Activated naive CD8-positive, alpha-beta T cell treated with anti-CD3 and anti-CD28 coated beads, Interleukin-2, amount 10 ng/mL, durations not matched to agents 7 days and 5 days (primary cell): ENCODE data around the gene RNF4. TPM values are rescaled to one million over a fixed set of nuclear protein-coding genes. Genes with fewer than 3 reads are reported as not detected.
A peak's percentile ranks its signal among the peaks of the same experiment; 100 is the strongest.
"Not testable (repeated sequence)": the region's sequence is repeated elsewhere in the genome, so short reads cannot be mapped to it uniquely, and the experiment has no call there.

Experiments
- ATAC-seq: fragments of 150-1000 bp; cut with Tn5 transposase; one replicate; pipeline ENCODE4 v1.10.0; 2021; ENCODE audit warnings: low read depth, moderate library complexity
- POLR2A ChIA-PET: fragments of 350-600 bp; sonication (Branson Sonifier 250); formaldehyde crosslinking; loops from one replicate; lab custom pipeline; 2021; ENCODE audit warnings: antibody characterized with exemption; lab: Charles Lee
- DNase-seq: peaks from one replicate; pipeline ENCODE4 v3.0.0; 2021
- H3K27ac Mint-ChIP-seq: one replicate; pipeline ENCODE4 v1.8.0; 2022; ENCODE audit warnings: mild to moderate bottlenecking, mixed read lengths
- H3K27me3 Mint-ChIP-seq: one replicate; pipeline ENCODE4 v1.8.0; 2022; ENCODE audit warnings: mild to moderate bottlenecking, moderate library complexity, mixed read lengths
- H3K36me3 Mint-ChIP-seq: one replicate; pipeline ENCODE4 v1.8.0; 2021; ENCODE audit warnings: mild to moderate bottlenecking, mixed read lengths
- H3K4me1 Mint-ChIP-seq: one replicate; pipeline ENCODE4 v1.8.0; 2021; ENCODE audit warnings: mixed read lengths
- H3K4me3 Mint-ChIP-seq: one replicate; pipeline ENCODE4 v1.8.0; 2022; ENCODE audit warnings: mild to moderate bottlenecking, moderate library complexity, mixed read lengths
- H3K9me3 Mint-ChIP-seq: one replicate; pipeline ENCODE4 v1.8.0; 2021; ENCODE audit warnings: mixed read lengths
- total RNA-seq, 2 experiments: library from RNA; stranded (reverse); gene quantifications; one replicate each; pipeline ENCODE4 v1.2.3, GENCODE V29; 2021

Gene RNF4
- total RNA-seq, 2 experiments from 2014 or later, result 103 to 109 TPM

DNA sequence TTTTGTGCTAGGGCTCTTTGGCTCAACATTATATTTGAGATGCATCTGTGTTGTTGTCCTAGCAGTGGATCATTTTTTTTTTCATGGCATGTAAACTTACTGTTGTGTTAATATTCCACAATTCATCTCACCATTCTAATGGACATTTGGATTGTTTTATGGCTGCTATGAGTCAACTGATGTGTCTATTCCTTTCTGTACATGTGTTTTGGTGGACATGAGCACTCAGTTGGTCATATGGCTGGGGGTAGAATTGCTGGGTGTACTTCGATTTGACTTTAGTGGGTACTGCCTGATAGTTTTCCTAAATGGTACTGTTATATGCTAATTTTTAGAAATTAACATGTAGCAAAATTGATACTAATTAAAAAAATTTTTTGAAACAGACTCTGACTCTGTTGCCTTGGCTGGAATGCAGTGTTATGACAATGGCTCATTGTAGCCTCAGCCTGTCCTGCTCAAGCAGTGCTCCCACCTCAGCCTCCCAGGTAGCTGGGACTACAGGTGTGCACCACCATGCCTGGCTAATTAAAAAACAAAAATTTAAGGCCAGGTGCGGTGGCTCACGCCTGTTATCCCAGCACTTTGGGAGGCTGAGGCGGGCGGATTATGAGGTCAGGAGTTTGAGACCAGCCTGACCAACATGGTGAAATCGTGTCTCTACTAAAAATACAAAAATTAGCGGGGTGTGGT is 76.6 kb downstream of the RNF4 start:
- ATAC-seq (no peak), DNase-seq (no peak)
- Mint-ChIP-seq H3K27me3 (no peaks in the 10 kb centered on the region), H3K4me1 (peaks cover 4% of the 10 kb centered on the region), H3K4me3 (no peak overlapping the region), H3K9me3 (no peaks in the 10 kb centered on the region), H3K36me3 (peaks cover 8% of the 10 kb centered on the region), H3K27ac (no peak overlapping the region)
- POLR2A ChIA-PET, result no interaction called here

DNA sequence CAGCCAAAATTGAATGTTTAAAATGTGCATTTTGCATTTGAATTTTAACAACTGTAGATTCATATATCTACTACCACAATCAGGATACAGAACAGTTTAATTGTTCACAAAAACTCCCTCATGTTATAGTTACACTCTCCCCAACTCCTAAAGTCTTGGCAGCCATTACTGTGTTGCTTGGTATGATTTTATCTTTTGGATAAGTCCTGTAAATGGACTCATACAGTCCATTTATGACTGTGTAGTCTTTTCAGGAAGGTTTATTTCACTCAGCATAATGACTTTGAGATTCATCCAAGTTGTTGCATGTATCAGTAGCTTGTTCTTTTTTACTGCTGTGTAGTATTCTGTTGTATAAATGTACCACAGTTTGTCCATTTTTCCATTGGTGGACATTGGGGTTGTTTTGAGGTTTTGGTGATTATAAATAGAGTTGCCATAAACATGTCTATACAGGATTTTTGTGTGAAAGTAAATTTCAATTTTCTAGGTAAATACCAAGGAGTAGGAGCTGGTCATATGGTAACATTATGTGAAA is 77.4 kb downstream of the RNF4 start:
- Mint-ChIP-seq H3K9me3 (no peaks in the 10 kb centered on the region), H3K36me3 (peaks cover 8% of the 10 kb centered on the region), H3K27ac (no peak overlapping the region), H3K27me3 (no peaks in the 10 kb centered on the region), H3K4me3 (no peak overlapping the region), H3K4me1 (peaks cover 4% of the 10 kb centered on the region)
- DNase-seq, result no peak
- no peak for ATAC-seq
- POLR2A ChIA-PET, result no interaction called here

DNA sequence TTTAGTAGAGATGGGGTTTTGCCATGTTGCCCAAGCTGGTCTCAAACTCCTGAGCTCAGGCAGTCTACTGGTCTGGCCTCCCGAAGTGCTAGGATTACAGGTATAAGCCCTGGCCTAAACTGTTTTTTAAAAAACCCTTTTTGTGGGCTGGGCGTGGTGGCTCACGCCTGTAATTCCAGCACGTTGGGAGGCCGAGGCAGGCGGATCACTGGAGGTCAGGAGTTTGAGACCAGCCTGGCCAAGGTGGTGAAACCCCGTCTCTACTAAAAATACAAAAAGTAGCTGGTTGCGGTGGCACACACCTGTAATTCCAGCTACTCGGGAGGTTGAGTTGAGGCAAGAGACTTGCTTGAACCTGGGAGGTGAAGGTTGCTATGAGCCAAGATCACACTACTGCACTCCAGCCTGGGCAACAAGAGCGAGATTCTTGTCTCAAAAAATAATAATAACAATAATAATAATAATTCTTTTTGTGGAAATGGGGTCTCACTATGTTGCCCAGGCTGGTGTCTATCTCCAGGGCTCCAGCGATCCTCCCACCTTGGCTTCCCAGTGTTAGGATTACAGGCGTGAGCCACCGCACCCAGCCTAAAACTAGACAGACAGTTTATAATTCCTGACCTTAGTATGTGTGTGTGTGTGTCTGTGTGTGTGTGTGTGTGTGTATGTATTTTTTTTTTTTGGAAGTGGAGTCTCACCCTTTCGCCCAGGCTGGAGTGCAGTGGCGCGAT is 78.2 kb downstream of the RNF4 start:
- H3K9me3 Mint-ChIP-seq, H3K36me3 Mint-ChIP-seq, POLR2A ChIA-PET, H3K27ac Mint-ChIP-seq, H3K27me3 Mint-ChIP-seq, H3K4me3 Mint-ChIP-seq, DNase-seq, H3K4me1 Mint-ChIP-seq, ATAC-seq: not testable (repeated sequence)

DNA sequence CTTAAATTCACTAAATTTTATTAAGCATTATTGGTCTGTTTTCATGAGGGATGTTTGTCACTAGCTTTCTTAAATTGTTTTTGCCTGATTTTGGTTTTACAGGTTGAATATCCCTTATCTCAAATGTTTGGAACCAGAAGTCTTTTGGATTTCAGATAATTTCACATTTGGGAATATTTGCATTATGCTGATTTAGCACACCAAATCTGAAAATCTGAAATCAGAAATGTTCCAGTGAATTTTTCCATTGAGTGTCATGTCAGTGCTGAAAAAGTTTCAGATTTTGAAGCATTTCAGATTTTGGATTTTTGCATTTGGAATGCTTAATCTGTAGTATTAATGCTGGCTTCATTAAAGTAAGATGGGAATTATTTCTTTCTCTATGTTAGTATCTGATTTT is 82.2 kb downstream of the RNF4 start:
- no peak overlapping the region for H3K27ac Mint-ChIP-seq
- POLR2A ChIA-PET, result no interaction called here
- peaks cover 4% of the 10 kb centered on the region for H3K4me1 Mint-ChIP-seq
- no peak for DNase-seq
- peaks cover 3% of the 10 kb centered on the region for H3K36me3 Mint-ChIP-seq
- no peaks in the 10 kb centered on the region for H3K9me3 Mint-ChIP-seq
- ATAC-seq, result no peak
- no peaks in the 10 kb centered on the region for H3K27me3 Mint-ChIP-seq
- H3K4me3 Mint-ChIP-seq, result no peak overlapping the region

DNA sequence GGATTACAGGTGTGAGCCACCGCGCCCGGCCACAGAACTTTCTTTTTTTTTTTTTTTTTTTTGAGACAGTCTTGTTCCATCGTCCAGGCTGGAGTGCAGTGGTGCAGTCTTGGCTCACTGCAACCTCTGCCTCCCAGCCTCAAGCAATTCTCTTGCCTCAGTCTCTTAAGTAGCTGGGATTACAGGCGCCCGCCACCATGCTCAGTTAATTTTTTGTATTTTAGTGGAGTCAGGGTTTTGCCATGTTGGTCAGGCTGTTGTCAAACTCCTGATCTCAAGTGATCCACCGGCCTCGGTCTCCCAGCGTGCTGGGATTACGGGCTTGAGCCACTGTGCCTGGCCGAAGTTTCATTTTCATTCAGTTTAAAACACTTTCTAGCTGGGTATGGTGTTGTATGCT is 83.9 kb downstream of the RNF4 start:
- H3K27me3 Mint-ChIP-seq, result no peaks in the 10 kb centered on the region
- no peaks in the 10 kb centered on the region for H3K9me3 Mint-ChIP-seq
- H3K4me1 Mint-ChIP-seq, result peaks cover 4% of the 10 kb centered on the region
- no peak overlapping the region for H3K27ac Mint-ChIP-seq
- ATAC-seq (no peak), DNase-seq (peak; percentile 4)
- H3K4me3 Mint-ChIP-seq, result no peak overlapping the region
- H3K36me3 Mint-ChIP-seq, result no peaks in the 10 kb centered on the region
- POLR2A ChIA-PET, result no interaction called here

DNA sequence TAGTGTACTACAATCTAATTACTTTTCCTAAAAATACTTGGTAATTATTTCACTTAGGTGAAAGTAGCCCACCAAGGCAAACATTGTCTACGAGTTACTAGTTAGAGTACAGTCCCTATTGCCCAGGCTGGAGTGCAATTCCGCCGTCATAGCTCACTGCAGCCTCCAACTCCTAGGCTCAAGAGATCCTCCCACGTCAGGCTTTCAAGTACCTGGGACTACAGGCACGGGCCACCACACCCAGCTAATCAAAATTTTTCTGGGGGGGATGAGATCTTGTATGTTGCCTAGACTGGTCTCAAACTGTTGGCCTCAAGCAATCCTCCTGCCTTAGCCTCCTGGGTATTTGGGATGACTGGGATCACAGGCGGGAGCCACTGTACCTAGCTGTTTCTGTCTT is 89.4 kb downstream of the RNF4 start:
- no peak overlapping the region for H3K4me3 Mint-ChIP-seq
- DNase-seq (no peak), ATAC-seq (no peak)
- H3K27me3 Mint-ChIP-seq, result no peaks in the 10 kb centered on the region
- H3K4me1 Mint-ChIP-seq, result peaks cover 11% of the 10 kb centered on the region
- peaks cover 9% of the 10 kb centered on the region for H3K36me3 Mint-ChIP-seq
- H3K27ac Mint-ChIP-seq, result no peak overlapping the region
- POLR2A ChIA-PET, result no interaction called here
- H3K9me3 Mint-ChIP-seq, result no peaks in the 10 kb centered on the region

DNA sequence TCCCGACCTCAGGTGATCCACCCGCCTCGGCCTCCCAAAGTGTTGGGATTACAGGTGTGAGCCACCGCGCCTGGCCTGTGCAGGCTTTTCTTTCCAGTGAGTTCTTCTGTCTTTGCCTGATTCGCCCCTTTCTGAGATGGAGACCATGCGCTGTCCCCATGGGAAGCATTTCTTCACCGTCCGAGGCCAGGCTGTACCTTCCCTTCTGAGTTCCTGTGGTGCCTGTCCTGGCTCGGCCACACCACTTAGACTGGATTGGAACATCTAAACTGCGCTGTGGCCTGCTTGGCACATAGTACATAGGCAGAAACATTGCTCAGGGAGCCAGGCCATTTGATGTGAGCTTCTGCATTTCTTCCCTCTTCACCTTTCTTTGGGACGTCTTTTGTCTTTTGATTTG is 91.3 kb downstream of the RNF4 start:
- H3K4me3 Mint-ChIP-seq, result no peak overlapping the region
- no peaks in the 10 kb centered on the region for H3K27me3 Mint-ChIP-seq
- peaks cover 9% of the 10 kb centered on the region for H3K4me1 Mint-ChIP-seq
- H3K9me3 Mint-ChIP-seq, result no peaks in the 10 kb centered on the region
- DNase-seq (no peak), ATAC-seq (no peak)
- H3K36me3 Mint-ChIP-seq, result peaks cover 9% of the 10 kb centered on the region
- POLR2A ChIA-PET, result no interaction called here
- no peak overlapping the region for H3K27ac Mint-ChIP-seq

Other genes starting within 250 kb of the RNF4 start
- gene HAUS3, start 227.0 kb upstream of the RNF4 start, total RNA-seq, result 10 to 100 TPM; 28.5 to 28.7 TPM
- gene POLN, start 227.0 kb upstream of the RNF4 start, total RNA-seq, result 1 to 10 TPM; 2.4 to 3.2 TPM
- 10 to 100 TPM; 26.2 to 33.2 TPM for gene MXD4, start 207.0 kb upstream of the RNF4 start, total RNA-seq
- 10 to 100 TPM; 16.1 to 17.7 TPM for gene ZFYVE28, start 50.5 kb upstream of the RNF4 start, total RNA-seq
- gene CFAP99, start 50.2 kb upstream of the RNF4 start, total RNA-seq, result under 1 TPM in 1 of 2 experiments, not detected in 1; 0.11 TPM
- gene FAM193A, start 67.5 kb downstream of the RNF4 start, total RNA-seq, result 10 to 100 TPM; 37.0 to 37.7 TPM